ENCODE data around the gene MC1R.

The MC1R gene

DNA sequence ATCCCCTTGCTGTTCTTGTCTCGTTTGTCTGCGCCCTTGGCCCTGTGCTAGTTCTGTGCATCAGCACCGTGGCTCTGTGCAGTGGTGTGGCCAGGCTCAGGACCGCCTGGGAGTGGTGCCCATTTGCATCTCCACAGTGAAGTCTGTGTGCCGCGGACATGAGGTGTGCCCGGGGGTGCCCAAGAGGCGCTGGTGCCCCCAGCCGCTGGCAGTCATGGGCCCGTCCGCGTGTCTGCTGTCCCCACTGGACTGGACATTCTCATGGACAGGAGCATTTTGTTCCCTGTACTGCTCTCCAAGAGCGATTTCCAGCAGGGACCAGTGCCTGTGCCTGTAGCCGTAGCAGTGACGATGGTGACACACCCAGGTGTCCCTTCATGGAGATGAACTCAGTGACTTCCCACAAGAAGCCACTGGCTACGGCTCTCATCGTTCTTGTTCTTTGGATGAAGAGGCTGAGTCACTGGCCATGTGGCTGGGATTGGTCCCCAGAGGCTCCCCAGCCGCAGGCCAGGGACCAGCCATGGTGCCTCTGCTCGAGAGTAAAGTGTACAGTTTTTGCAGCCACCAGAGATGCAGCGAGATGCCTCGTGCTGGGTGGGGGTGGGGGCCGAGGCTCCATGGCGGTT, 13.0 kb upstream of the MC1R start:
- no peak for DNase-seq (ENCODE audit: low read depth)

DNA sequence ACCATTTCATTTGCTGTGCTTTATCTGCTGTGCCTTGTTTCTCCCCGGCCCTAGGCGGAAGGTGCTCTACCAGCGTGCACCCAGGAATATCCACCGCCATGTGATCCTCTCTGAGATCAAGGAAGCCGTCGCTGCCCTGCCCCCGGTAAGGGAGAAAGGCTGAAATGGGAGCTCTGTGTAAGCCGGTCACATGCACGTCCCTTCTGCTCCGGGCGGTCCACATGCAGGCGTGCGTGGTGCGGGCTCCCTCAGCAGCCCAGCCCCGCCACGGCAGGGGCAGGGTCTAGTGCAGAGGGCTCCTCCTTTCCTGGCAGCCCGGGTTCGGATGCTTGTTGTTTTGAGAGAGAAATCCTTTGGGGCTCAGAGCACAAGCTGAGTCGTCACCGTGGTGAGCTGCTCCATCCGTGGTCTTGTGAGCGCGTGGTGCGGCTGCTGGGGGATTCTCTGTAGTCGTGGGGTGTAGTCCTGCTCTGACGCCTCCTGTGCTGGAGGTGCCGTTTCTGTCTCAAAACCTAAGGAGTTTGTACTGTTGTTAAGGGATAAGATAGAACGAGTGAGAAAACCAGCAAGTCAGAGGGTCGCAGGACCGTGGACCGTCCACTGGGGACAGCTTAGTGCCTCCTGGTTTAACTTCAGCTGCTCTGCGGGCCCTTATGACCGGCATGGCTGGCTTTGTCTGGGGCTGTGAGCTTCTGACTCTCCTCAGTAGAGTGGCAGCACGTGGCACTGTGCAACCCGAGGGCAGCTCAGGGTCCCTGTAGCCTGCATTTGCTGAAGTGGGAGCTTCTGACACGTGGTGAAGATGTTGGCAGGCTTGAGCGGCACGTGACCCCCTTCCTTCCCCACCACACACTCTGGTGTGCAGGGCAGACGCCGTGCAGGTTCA, 12.3 kb upstream of the MC1R start:
- TF ChIP-seq, protein P1, sequence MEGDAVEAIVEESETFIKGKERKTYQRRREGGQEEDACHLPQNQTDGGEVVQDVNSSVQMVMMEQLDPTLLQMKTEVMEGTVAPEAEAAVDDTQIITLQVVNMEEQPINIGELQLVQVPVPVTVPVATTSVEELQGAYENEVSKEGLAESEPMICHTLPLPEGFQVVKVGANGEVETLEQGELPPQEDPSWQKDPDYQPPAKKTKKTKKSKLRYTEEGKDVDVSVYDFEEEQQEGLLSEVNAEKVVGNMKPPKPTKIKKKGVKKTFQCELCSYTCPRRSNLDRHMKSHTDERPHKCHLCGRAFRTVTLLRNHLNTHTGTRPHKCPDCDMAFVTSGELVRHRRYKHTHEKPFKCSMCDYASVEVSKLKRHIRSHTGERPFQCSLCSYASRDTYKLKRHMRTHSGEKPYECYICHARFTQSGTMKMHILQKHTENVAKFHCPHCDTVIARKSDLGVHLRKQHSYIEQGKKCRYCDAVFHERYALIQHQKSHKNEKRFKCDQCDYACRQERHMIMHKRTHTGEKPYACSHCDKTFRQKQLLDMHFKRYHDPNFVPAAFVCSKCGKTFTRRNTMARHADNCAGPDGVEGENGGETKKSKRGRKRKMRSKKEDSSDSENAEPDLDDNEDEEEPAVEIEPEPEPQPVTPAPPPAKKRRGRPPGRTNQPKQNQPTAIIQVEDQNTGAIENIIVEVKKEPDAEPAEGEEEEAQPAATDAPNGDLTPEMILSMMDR (conservative IDR thresholded peaks at IDR 0.05; ENCODE audit: low read length), result no peak
- no peak overlapping the region for H3K4me3 ChIP-seq (ENCODE audit: low read length)
- no peak for DNase-seq (ENCODE audit: low read depth)

More for the DNA sequence above, 13.0 kb upstream of the MC1R start:
- H3K4me3 ChIP-seq (ENCODE audit: low read length), result no peak overlapping the region
- TF ChIP-seq, protein P1 (conservative IDR thresholded peaks at IDR 0.05; ENCODE audit: low read length), result no peak

DNA sequence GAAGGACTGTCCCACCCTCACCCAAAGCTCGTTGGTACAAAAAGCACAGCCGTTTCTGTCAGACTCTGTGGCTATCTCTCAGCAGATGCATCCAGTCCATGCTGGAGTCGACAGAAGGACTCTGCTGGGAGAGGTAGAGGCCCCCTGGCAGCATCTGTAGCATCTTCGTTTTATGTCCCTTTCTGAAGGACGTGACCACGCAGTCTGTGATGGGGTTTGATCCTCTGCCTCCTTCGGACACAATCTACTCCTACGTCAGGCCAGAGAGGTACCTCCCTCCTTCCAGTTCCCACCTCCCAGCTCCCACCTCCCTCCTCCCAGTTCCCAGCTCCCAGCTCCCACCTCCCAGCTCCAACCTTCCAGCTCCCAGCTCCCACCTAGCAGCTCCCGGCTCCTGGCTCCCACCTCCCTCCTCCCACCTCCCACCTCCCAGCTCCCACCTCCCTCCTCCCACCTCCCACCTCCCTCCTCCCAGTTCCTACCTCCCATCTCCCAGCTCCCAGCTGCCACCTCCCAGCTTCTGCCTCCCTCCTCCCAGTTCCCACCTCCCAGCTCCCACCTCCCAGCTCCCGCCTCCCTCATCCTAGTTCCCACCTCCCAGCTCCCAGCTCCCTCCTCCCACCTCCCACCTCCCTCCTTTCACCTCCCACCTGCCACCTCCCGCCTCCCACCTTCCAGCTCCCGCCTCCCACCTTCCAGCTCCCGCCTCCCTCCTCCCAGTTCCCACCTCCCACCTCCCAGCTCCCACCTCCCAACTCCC, 11.4 kb upstream of the MC1R start:
- no peak for DNase-seq (ENCODE audit: low read depth)
- H3K4me3 ChIP-seq (ENCODE audit: low read length), result no peak overlapping the region
- TF ChIP-seq, protein P1 (conservative IDR thresholded peaks at IDR 0.05; ENCODE audit: low read length), result no peak

DNA sequence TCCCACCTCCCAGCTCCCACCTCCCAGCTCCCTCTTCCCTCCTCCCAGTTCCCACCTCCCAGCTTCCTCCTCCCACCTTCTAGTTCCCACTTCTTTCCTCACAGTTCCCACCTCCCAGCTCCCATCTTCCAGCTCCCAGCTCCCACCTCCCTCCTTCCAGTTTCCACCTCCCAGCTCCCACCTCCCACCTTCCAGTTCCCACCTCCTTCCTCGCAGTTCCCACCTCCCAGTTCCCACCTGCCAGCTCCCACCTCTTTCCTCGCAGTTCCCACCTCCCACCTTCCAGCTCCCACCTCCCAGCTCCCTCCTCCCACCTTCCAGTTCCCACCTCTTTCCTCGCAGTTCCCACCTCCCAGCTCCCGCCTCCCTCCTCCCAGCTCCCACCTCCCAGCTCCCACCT, 10.4 kb upstream of the MC1R start:
- no peak overlapping the region for H3K4me3 ChIP-seq (ENCODE audit: low read length)
- DNase-seq (ENCODE audit: low read depth), result no peak
- TF ChIP-seq, protein P1 (conservative IDR thresholded peaks at IDR 0.05; ENCODE audit: low read length), result no peak

DNA sequence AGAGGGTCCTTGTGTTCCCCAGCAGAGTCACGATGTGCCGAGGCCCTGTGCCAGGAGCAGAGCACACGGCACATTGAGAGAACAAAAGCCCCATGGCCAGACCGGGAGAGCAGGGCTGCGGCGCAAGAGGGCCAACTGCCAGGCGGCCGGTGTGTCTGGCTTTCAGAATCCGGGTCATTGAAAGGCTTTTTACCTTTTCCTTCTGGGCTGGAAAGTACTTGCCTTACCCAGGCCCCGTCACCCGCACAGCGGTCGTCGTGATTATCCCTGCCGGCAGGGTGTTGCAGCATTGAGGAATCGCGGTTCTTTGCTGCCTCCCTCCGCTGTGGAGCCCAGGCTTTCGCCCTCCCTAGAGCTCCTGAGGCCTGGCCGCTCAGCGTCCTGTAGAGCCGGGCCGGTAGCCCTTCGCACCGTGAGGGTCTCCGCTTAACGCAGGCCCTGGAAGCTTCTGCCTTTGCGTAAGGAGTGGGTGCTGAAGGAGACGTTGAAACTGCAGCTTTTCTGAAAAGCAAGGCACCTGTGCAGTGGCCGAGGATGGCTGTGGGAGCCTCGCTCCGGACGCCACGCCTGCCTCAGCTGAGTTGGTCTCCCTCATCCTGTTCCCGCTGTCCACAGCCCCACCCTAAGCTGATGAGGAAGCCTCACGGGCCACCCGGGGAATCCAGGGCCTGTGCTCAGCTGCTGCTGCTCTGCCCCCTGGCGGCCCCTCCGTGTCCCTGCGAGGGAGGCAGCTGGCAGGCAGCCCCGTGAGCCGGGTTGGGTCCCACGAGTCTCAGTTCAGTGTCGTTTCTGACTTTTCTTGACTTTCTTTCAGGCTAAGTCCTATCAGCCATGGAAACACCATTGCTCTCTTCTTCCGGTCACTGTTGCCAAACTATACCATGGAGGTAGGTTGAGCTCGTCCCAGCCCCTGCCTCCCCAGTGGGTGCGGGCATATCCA, 8.6 kb upstream of the MC1R start:
- no peak overlapping the region for H3K4me3 ChIP-seq (ENCODE audit: low read length)
- TF ChIP-seq, protein P1 (conservative IDR thresholded peaks at IDR 0.05; ENCODE audit: low read length), result peak; percentile 72
- peak; percentile 77 for DNase-seq (ENCODE audit: low read depth)

DNA sequence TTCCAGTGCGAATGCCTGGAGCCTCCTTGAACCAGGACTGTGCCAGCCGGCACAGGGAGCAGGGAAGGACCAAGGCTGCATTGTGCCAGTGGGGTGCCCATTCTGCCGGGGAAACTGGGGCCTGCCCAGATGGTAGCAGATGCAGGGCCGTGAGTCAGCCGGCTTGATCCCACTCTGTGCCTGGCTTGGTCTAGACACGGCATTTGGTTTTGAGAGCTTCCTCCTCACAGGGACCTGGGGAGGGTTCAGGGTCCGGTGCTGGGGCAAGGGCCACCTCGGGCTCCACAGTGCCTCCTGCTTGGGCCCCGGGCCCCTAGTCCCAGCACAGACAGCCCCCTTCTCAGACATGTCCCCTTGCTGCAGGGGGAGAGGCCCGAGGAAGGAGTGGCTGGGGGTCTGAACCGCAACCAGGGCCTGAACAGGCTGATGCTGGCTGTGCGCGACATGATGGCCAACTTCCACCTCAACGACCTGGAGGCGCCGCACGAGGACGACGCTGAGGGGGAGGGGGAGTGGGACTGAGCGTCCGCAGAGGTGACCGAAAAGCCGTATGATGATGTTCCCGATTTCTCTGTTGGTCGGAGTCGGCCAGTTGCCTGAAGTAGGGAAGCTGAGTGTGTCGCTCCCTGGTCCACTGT, 7.8 kb upstream of the MC1R start:
- H3K4me3 ChIP-seq (ENCODE audit: low read length), result no peak overlapping the region
- TF ChIP-seq, protein P1 (conservative IDR thresholded peaks at IDR 0.05; ENCODE audit: low read length), result no peak
- no peak for DNase-seq (ENCODE audit: low read depth)

Measured in AG10803 (cell line).